Measurements from ENCODE around the gene DPH1.

DNA sequence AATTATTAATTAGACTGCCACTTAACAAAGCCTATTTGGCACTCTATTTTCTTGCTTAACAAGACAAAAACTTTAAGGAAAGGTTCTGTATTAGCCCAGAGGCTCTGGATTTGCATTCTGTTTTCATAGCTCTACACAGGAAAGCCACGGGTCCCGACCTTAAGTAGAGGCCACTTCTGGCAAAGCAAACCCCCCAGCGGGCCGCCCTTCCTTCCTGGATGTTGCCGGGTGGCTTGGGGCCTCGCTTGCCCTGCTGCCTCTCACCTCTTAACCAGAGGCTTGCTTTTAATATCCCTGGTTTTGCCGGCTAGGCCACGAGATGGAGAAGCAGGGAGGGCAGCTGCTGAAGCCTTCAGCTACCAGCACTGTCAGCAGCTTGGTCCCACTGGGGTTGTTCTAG lies 9.2 kb upstream of the DPH1 start:
- TF ChIP-seq, protein P1, sequence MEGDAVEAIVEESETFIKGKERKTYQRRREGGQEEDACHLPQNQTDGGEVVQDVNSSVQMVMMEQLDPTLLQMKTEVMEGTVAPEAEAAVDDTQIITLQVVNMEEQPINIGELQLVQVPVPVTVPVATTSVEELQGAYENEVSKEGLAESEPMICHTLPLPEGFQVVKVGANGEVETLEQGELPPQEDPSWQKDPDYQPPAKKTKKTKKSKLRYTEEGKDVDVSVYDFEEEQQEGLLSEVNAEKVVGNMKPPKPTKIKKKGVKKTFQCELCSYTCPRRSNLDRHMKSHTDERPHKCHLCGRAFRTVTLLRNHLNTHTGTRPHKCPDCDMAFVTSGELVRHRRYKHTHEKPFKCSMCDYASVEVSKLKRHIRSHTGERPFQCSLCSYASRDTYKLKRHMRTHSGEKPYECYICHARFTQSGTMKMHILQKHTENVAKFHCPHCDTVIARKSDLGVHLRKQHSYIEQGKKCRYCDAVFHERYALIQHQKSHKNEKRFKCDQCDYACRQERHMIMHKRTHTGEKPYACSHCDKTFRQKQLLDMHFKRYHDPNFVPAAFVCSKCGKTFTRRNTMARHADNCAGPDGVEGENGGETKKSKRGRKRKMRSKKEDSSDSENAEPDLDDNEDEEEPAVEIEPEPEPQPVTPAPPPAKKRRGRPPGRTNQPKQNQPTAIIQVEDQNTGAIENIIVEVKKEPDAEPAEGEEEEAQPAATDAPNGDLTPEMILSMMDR (IDR thresholded peaks at IDR 0.05; ENCODE audit: low read depth, low read length, poor library complexity, severe bottlenecking), result no peak
- no peak for TF ChIP-seq EZH2phosphoT487 (IDR thresholded peaks at IDR 0.05; ENCODE audit: borderline replicate concordance, low read length)

All from DOHH2 (cell line).